HEK293 (cell line): ENCODE measurements around the gene TTC9B.

Experiments
- BCL11A ChIP-seq: fragments of 450-650 bp; formaldehyde crosslinking; IDR thresholded peaks from 2 replicates; pipeline ENCODE4 v1.5.1; 2016; ENCODE audit warnings: low read depth, missing biosample characterization, missing genetic modification characterization
- EGR2 ChIP-seq: fragments of 450-650 bp; formaldehyde crosslinking; IDR thresholded peaks from 2 replicates; pipeline ENCODE4 v1.5.1; 2016; ENCODE audit warnings: low read depth, missing biosample characterization, missing genetic modification characterization
- GLI4 ChIP-seq: fragments of 450-650 bp; formaldehyde crosslinking; IDR thresholded peaks from 2 replicates; pipeline ENCODE4 v1.5.1; 2016; ENCODE audit warnings: missing biosample characterization, missing genetic modification characterization
- GLIS1 ChIP-seq: fragments of 450-650 bp; formaldehyde crosslinking; IDR thresholded peaks from 2 replicates; pipeline ENCODE4 v1.5.1; 2016; ENCODE audit warnings: missing biosample characterization, missing genetic modification characterization
- IKZF3 ChIP-seq: fragments of 450-650 bp; IDR thresholded peaks from 2 replicates; pipeline ENCODE4 v1.5.0; 2018; ENCODE audit warnings: missing biosample characterization, mild to moderate bottlenecking, missing genetic modification characterization, moderate library complexity
- KLF10 ChIP-seq: fragments of 450-650 bp; IDR thresholded peaks from 2 replicates; pipeline ENCODE4 v1.5.1; 2018; ENCODE audit warnings: missing biosample characterization, mild to moderate bottlenecking, missing genetic modification characterization
- KLF9 ChIP-seq: fragments of 450-650 bp; formaldehyde crosslinking; IDR thresholded peaks from 2 replicates; pipeline ENCODE4 v1.5.1; 2016; ENCODE audit warnings: missing biosample characterization, missing genetic modification characterization, low read depth
- RBAK ChIP-seq: fragments of 450-650 bp; formaldehyde crosslinking; IDR thresholded peaks from 2 replicates; pipeline ENCODE4 v1.5.1; 2016; ENCODE audit warnings: missing biosample characterization, missing genetic modification characterization
- SP7 ChIP-seq: fragments of 450-650 bp; formaldehyde crosslinking; IDR thresholded peaks from 2 replicates; pipeline ENCODE4 v1.5.1; 2016; ENCODE audit warnings: missing biosample characterization, missing genetic modification characterization
- ZNF10 ChIP-seq: fragments of 450-650 bp; formaldehyde crosslinking; IDR thresholded peaks from 2 replicates; pipeline ENCODE4 v1.5.1; 2017; ENCODE audit warnings: missing biosample characterization, missing genetic modification characterization
- ZNF121 ChIP-seq: fragments of 450-650 bp; formaldehyde crosslinking; IDR thresholded peaks from 2 replicates; pipeline ENCODE4 v1.5.1; 2016; ENCODE audit warnings: missing biosample characterization, missing genetic modification characterization
- ZNF19 ChIP-seq: fragments of 450-650 bp; formaldehyde crosslinking; IDR thresholded peaks from 2 replicates; pipeline ENCODE4; 2016; ENCODE audit warnings: missing biosample characterization, missing genetic modification characterization, low read depth
- ZNF26 ChIP-seq: fragments of 450-650 bp; formaldehyde crosslinking; IDR thresholded peaks from 2 replicates; pipeline ENCODE4 v1.5.1; 2016; ENCODE audit warnings: missing biosample characterization, missing genetic modification characterization
- ZNF350 ChIP-seq: fragments of 450-650 bp; formaldehyde crosslinking; IDR thresholded peaks from 2 replicates; pipeline ENCODE4 v1.5.0; 2017; ENCODE audit warnings: missing biosample characterization, mild to moderate bottlenecking, missing genetic modification characterization
- ZNF362 ChIP-seq: fragments of 450-650 bp; formaldehyde crosslinking; IDR thresholded peaks from 2 replicates; pipeline ENCODE4 v1.5.1; 2016; ENCODE audit warnings: missing biosample characterization, missing genetic modification characterization
- ZNF366 ChIP-seq: fragments of 450-650 bp; formaldehyde crosslinking; conservative IDR thresholded peaks from 2 replicates; pipeline ENCODE4 v1.5.1; 2016; ENCODE audit warnings: missing biosample characterization, missing genetic modification characterization
- ZNF423 ChIP-seq: fragments of 450-650 bp; formaldehyde crosslinking; IDR thresholded peaks from 2 replicates; pipeline ENCODE4 v1.5.1; 2016; ENCODE audit warnings: missing biosample characterization, missing genetic modification characterization
- ZNF510 ChIP-seq: fragments of 450-650 bp; formaldehyde crosslinking; IDR thresholded peaks from 2 replicates; pipeline ENCODE4 v1.5.1; 2018; ENCODE audit warnings: mild to moderate bottlenecking, missing genetic modification characterization, missing biosample characterization; ENCODE audit not compliant: insufficient replicate concordance
- ZNF571 ChIP-seq: fragments of 450-650 bp; formaldehyde crosslinking; IDR thresholded peaks from 2 replicates; pipeline ENCODE4 v1.5.0; 2017; ENCODE audit warnings: missing biosample characterization, missing genetic modification characterization
- ZNF623 ChIP-seq: fragments of 450-650 bp; formaldehyde crosslinking; IDR thresholded peaks from 2 replicates; pipeline ENCODE4 v1.5.1; 2016; ENCODE audit warnings: missing biosample characterization, missing genetic modification characterization
- ZNF629 ChIP-seq: fragments of 450-650 bp; formaldehyde crosslinking; IDR thresholded peaks from 2 replicates; pipeline ENCODE4 v1.5.1; 2017; ENCODE audit warnings: missing biosample characterization, missing genetic modification characterization
- ZNF660 ChIP-seq: fragments of 450-650 bp; IDR thresholded peaks from 2 replicates; pipeline ENCODE4 v1.5.1; 2018; ENCODE audit warnings: missing biosample characterization, mild to moderate bottlenecking, missing genetic modification characterization
- ZNF701 ChIP-seq: fragments of 450-650 bp; formaldehyde crosslinking; IDR thresholded peaks from 2 replicates; pipeline ENCODE4 v1.5.1; 2016; ENCODE audit warnings: missing biosample characterization, missing genetic modification characterization
- ZNF785 ChIP-seq: fragments of 450-650 bp; formaldehyde crosslinking; IDR thresholded peaks from 2 replicates; pipeline ENCODE4 v1.5.1; 2016; ENCODE audit warnings: missing biosample characterization, missing genetic modification characterization
- ZNF792 ChIP-seq: fragments of 450-650 bp; formaldehyde crosslinking; IDR thresholded peaks from 2 replicates; pipeline ENCODE4 v1.5.1; 2016; ENCODE audit warnings: missing biosample characterization, missing genetic modification characterization
- ZSCAN30 ChIP-seq: fragments of 450-650 bp; IDR thresholded peaks from 2 replicates; pipeline ENCODE4 v1.5.1; 2018; ENCODE audit warnings: missing biosample characterization, mild to moderate bottlenecking, missing genetic modification characterization, moderate library complexity
- TF ChIP-seq, protein P1 (sequence below): fragments of 450-650 bp; formaldehyde crosslinking; IDR thresholded peaks from 2 replicates; pipeline ENCODE4 v1.5.1; 2016; ENCODE audit warnings: missing biosample characterization, missing genetic modification characterization, borderline replicate concordance
- TF ChIP-seq, protein P2 (sequence below): fragments of 450-650 bp; formaldehyde crosslinking; IDR thresholded peaks from 2 replicates; pipeline ENCODE4 v1.5.1; 2016; ENCODE audit warnings: missing biosample characterization, missing genetic modification characterization
- TF ChIP-seq, protein P3 (sequence below): fragments of 450-650 bp; formaldehyde crosslinking; IDR thresholded peaks from 2 replicates; pipeline ENCODE4 v1.5.1; 2016; ENCODE audit warnings: missing biosample characterization, missing genetic modification characterization

The TTC9B gene

GRCh38 chr19:40190891-40191835 is 27.0 kb downstream of the TTC9B start, which contains the start of gene MAP3K10 (continued):
- TF ChIP-seq, protein P1, sequence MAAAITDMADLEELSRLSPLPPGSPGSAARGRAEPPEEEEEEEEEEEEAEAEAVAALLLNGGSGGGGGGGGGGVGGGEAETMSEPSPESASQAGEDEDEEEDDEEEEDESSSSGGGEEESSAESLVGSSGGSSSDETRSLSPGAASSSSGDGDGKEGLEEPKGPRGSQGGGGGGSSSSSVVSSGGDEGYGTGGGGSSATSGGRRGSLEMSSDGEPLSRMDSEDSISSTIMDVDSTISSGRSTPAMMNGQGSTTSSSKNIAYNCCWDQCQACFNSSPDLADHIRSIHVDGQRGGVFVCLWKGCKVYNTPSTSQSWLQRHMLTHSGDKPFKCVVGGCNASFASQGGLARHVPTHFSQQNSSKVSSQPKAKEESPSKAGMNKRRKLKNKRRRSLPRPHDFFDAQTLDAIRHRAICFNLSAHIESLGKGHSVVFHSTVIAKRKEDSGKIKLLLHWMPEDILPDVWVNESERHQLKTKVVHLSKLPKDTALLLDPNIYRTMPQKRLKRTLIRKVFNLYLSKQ (tag by site-specific recombination), result no peak
- TF ChIP-seq EGR2 (tag by site-specific recombination), result peak; percentile 49
- TF ChIP-seq, protein P2, sequence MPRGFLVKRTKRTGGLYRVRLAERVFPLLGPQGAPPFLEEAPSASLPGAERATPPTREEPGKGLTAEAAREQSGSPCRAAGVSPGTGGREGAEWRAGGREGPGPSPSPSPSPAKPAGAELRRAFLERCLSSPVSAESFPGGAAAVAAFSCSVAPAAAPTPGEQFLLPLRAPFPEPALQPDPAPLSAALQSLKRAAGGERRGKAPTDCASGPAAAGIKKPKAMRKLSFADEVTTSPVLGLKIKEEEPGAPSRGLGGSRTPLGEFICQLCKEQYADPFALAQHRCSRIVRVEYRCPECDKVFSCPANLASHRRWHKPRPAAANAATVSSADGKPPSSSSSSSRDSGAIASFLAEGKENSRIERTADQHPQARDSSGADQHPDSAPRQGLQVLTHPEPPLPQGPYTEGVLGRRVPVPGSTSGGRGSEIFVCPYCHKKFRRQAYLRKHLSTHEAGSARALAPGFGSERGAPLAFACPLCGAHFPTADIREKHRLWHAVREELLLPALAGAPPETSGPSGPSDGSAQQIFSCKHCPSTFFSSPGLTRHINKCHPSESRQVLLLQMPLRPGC (tag by site-specific recombination), result peak; percentile 60; the same call in 1 of the 2 replicates
- TF ChIP-seq BCL11A (tag by site-specific recombination), result no peak
- no peak for TF ChIP-seq ZNF26 (tag by site-specific recombination)
- TF ChIP-seq ZNF629, result peak; percentile 68
- peak; percentile 68 for TF ChIP-seq ZSCAN30 (tag by site-specific recombination)
- TF ChIP-seq RBAK (tag by site-specific recombination), result no peak
- TF ChIP-seq ZNF362 (tag by site-specific recombination), result no peak
- no peak for TF ChIP-seq ZNF701
- no peak for TF ChIP-seq ZNF121 (tag by site-specific recombination)
- TF ChIP-seq GLI4 (tag by site-specific recombination), result no peak
- TF ChIP-seq ZNF19 (tag by site-specific recombination), result no peak
- TF ChIP-seq SP7 (tag by site-specific recombination), result peak; percentile 51; the same call in 1 of the 2 replicates
- TF ChIP-seq, protein P3, sequence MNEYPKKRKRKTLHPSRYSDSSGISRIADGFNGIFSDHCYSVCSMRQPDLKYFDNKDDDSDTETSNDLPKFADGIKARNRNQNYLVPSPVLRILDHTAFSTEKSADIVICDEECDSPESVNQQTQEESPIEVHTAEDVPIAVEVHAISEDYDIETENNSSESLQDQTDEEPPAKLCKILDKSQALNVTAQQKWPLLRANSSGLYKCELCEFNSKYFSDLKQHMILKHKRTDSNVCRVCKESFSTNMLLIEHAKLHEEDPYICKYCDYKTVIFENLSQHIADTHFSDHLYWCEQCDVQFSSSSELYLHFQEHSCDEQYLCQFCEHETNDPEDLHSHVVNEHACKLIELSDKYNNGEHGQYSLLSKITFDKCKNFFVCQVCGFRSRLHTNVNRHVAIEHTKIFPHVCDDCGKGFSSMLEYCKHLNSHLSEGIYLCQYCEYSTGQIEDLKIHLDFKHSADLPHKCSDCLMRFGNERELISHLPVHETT (tag by site-specific recombination), result 0 out of 2 replicates have a peak, but pooled peaks have one; percentile 6
- no peak for TF ChIP-seq ZNF350 (tag by site-specific recombination)
- TF ChIP-seq ZNF423 (tag by site-specific recombination), result peak; percentile 79; the same call in 1 of the 2 replicates
- 0 out of 2 replicates have a peak, but pooled peaks have one; percentile 53 for TF ChIP-seq ZNF10 (tag by site-specific recombination)
- TF ChIP-seq ZNF366 (tag by site-specific recombination), result no peak
- no peak for TF ChIP-seq ZNF510 (tag by site-specific recombination)
- TF ChIP-seq ZNF785 (tag by site-specific recombination), result peak; percentile 60; the same call in 1 of the 2 replicates
- no peak for TF ChIP-seq ZNF571 (tag by site-specific recombination)
- no peak; the same call in 1 of the 2 replicates for TF ChIP-seq IKZF3 (tag by site-specific recombination)
- peak; percentile 9; the same call in 1 of the 2 replicates for TF ChIP-seq ZNF660 (tag by site-specific recombination)
- TF ChIP-seq ZNF623, result no peak; the same call in 1 of the 2 replicates
- peak; percentile 72; the same call in 1 of the 2 replicates for TF ChIP-seq KLF9 (tag by site-specific recombination)
- TF ChIP-seq KLF10, result peak; percentile 29; the same call in 1 of the 2 replicates
- peak; percentile 100 for TF ChIP-seq GLIS1 (tag by site-specific recombination)
- peak; percentile 35; the same call in 1 of the 2 replicates for TF ChIP-seq ZNF792
